Pulmonary artery endothelial cell (primary cell): Measurements from ENCODE around the gene BCL2. TPM values are rescaled to one million over a fixed set of nuclear protein-coding genes. Genes with fewer than 3 reads are reported as not detected.

Experiments used
- DNase-seq: peaks from one replicate; pipeline ENCODE4 v3.0.0-alpha.2; 2011; ENCODE audit warnings: low read depth, low spot score
- total RNA-seq: library from RNA; depleted of rRNA; stranded (reverse); fragments of >200 nt; gene quantifications from 2 replicates; pipeline ENCODE4 v1.2.3, GENCODE V29; 2014

The BCL2 gene
- total RNA-seq, 1 donor from 2014 or later = 1.3 TPM

GRCh38 chr18:63326011-63326410 is 6.4 kb upstream of the BCL2 start:
- no peak for DNase-seq

GRCh38 chr18:63325086-63325686 is 5.6 kb upstream of the BCL2 start:
- DNase-seq = no peak

GRCh38 chr18:63322908-63323634 is 3.5 kb upstream of the BCL2 start:
- DNase-seq = no peak

- DNase-seq = no peak
These were observed 2.6 kb upstream of the BCL2 start for GRCh38 chr18:63322206-63322605.

GRCh38 chr18:63321291-63321690 is 1.7 kb upstream of the BCL2 start:
- no peak for DNase-seq

- no peak for DNase-seq
These were observed 1.4 kb upstream of the BCL2 start for GRCh38 chr18:63320975-63321265.

GRCh38 chr18:63320123-63320974 is 780 bp upstream of the BCL2 start:
- no peak for DNase-seq

GRCh38 chr18:63318889-63319382 is 633 bp downstream of the BCL2 start:
- DNase-seq = no peak

GRCh38 chr18:63317982-63318888 is 1.3 kb downstream of the BCL2 start:
- no peak for DNase-seq

- no peak for DNase-seq
These were observed 2.0 kb downstream of the BCL2 start for GRCh38 chr18:63317556-63317946.

- no peak for DNase-seq
These were observed 2.7 kb downstream of the BCL2 start for GRCh38 chr18:63316612-63317555.

GRCh38 chr18:63315876-63316275 is 3.7 kb downstream of the BCL2 start:
- DNase-seq = no peak

- no peak for DNase-seq
These were observed 4.4 kb downstream of the BCL2 start for GRCh38 chr18:63315131-63315662.

GRCh38 chr18:63314062-63314790 is 5.3 kb downstream of the BCL2 start:
- no peak for DNase-seq

GRCh38 chr18:63313396-63313917 is 6.1 kb downstream of the BCL2 start:
- no peak for DNase-seq

- DNase-seq = no peak
These were observed 6.7 kb downstream of the BCL2 start for GRCh38 chr18:63312737-63313395.

- DNase-seq = no peak
These were observed 7.6 kb downstream of the BCL2 start for GRCh38 chr18:63312019-63312409.
